Smooth muscle cell (in vitro differentiated cells): ENCODE results near the gene ANKRD55. TPM values are rescaled to one million over a fixed set of nuclear protein-coding genes. Genes with fewer than 3 reads are reported as not detected.

ENCODE experiments used
- DNase-seq: peaks from one replicate; lab custom pipeline; 2025; ENCODE audit not compliant: unreplicated experiment; lab: John Stamatoyannopoulos, UW
- H2AFZ ChIP-seq: fragments of 200-600 bp; sonication (generic); 2 replicates; pipeline ENCODE4 v1.6.0; 2016; ENCODE audit warnings: antibody characterized with exemption, low read depth, mild to moderate bottlenecking
- H3F3A ChIP-seq: fragments of 200-600 bp; sonication (generic); 2 replicates; pipeline ENCODE4 v1.6.0; 2017; ENCODE audit warnings: antibody characterized with exemption, low read depth
- H3K27ac ChIP-seq: fragments of 200-600 bp; sonication (generic); 2 replicates; pipeline ENCODE4 v1.5.1; 2016; ENCODE audit warnings: low read depth, mild to moderate bottlenecking
- H3K27me3 ChIP-seq: fragments of 200-600 bp; sonication (generic); 2 replicates; pipeline ENCODE4 v1.6.1; 2016; ENCODE audit warnings: low read depth, mild to moderate bottlenecking
- H3K36me3 ChIP-seq: fragments of 200-600 bp; sonication (generic); 2 replicates; pipeline ENCODE4 v1.5.1; 2016; ENCODE audit warnings: low read depth
- H3K4me1 ChIP-seq: fragments of 200-600 bp; sonication (generic); 2 replicates; pipeline ENCODE4 v1.5.1; 2016; ENCODE audit warnings: low read depth
- H3K4me2 ChIP-seq: fragments of 200-600 bp; sonication (generic); 2 replicates; pipeline ENCODE4 v1.6.0; 2016; ENCODE audit warnings: mild to moderate bottlenecking
- H3K4me3 ChIP-seq: fragments of 200-600 bp; sonication (generic); 2 replicates; pipeline ENCODE4 v1.5.1; 2016; ENCODE audit warnings: mild to moderate bottlenecking
- H3K79me2 ChIP-seq: fragments of 200-600 bp; sonication (generic); 2 replicates; pipeline ENCODE4 v1.6.0; 2016; ENCODE audit warnings: low read depth, mild to moderate bottlenecking
- H3K9ac ChIP-seq: fragments of 200-600 bp; sonication (generic); 2 replicates; pipeline ENCODE4 v1.6.0; 2016; ENCODE audit warnings: low read depth
- H3K9me3 ChIP-seq: fragments of 200-600 bp; sonication (generic); replicated peaks from 2 replicates; pipeline ENCODE4 v1.5.1; 2016; ENCODE audit warnings: low read depth
- H4K20me1 ChIP-seq: fragments of 200-600 bp; sonication (generic); 2 replicates; pipeline ENCODE4 v1.6.0; 2016; ENCODE audit warnings: low read depth
- CTCF ChIP-seq: fragments of 200-600 bp; sonication (generic); IDR thresholded peaks from 2 replicates; pipeline ENCODE4 v1.5.1; 2017; ENCODE audit warnings: borderline replicate concordance, mild to moderate bottlenecking, antibody characterized with exemption; ENCODE audit not compliant: insufficient read depth, poor library complexity, severe bottlenecking
- WGBS: methylation state at CpG from one replicate; pipeline ENCODE4 v1.1.7; 2016; ENCODE audit warnings: low lambda C conversion rate; 5-methylcytosine and 5-hydroxymethylcytosine counted together
- polyA plus RNA-seq: library from polyadenylated mRNA; unstranded; fragments of >200 nt; fragmentation: Nextera tagmentation; extraction: Ambion mirVana; gene quantifications from 2 replicates; pipeline ENCODE4 v1.2.1, GENCODE V29; 2016
- total RNA-seq: library from RNA; depleted of rRNA; stranded (reverse); fragments of >200 nt; gene quantifications from 2 replicates; pipeline ENCODE4 v1.2.3, GENCODE V29; 2014

Gene ANKRD55
- total and polyA plus RNA-seq, 2 experiments from 2014 or later = 1.1 to 1.7 TPM

- H3F3A ChIP-seq = peaks cover 4% of the 10 kb centered on the region
- no peaks in the 10 kb centered on the region for H3K4me1 ChIP-seq
- H3K4me3 ChIP-seq = no peak overlapping the region
- no peak for TF ChIP-seq CTCF
- H4K20me1 ChIP-seq = no peaks in the 10 kb centered on the region
- WGBS = 97% methylated on average over 4 of the region's 4 CpGs
- H3K27me3 ChIP-seq = no peaks in the 10 kb centered on the region
- no peak overlapping the region for H3K27ac ChIP-seq
- peaks cover 8% of the 10 kb centered on the region for H3K9me3 ChIP-seq
- no peak for DNase-seq
- no peak overlapping the region for H2AFZ ChIP-seq
- no peak overlapping the region for H3K9ac ChIP-seq
- no peaks in the 10 kb centered on the region for H3K36me3 ChIP-seq
- no peak overlapping the region for H3K4me2 ChIP-seq
- H3K79me2 ChIP-seq = no peaks in the 10 kb centered on the region
These were observed 20.8 kb downstream of the ANKRD55 start for GRCh38 chr5:56212130-56212879.

GRCh38 chr5:56211298-56211865 lies 21.7 kb downstream of the ANKRD55 start:
- no peak overlapping the region for H2AFZ ChIP-seq
- H3K4me3 ChIP-seq = no peak overlapping the region
- no peak overlapping the region for H3K9ac ChIP-seq
- 53% methylated on average over 2 of the region's 2 CpGs for WGBS
- peak overlapping the region; percentile 25 for H3K4me2 ChIP-seq
- no peak for DNase-seq
- no peaks in the 10 kb centered on the region for H3K4me1 ChIP-seq
- no peak for TF ChIP-seq CTCF
- no peak overlapping the region for H3K27ac ChIP-seq
- no peaks in the 10 kb centered on the region for H3K36me3 ChIP-seq
- no peaks in the 10 kb centered on the region for H4K20me1 ChIP-seq
- no peaks in the 10 kb centered on the region for H3K79me2 ChIP-seq
- H3K27me3 ChIP-seq = no peaks in the 10 kb centered on the region
- H3K9me3 ChIP-seq = no peaks in the 10 kb centered on the region
- H3F3A ChIP-seq = peaks cover 4% of the 10 kb centered on the region

GRCh38 chr5:56208681-56209080 lies 24.4 kb downstream of the ANKRD55 start:
- Histone ChIP-seq H3K27me3 (no peaks in the 10 kb centered on the region), H3K9me3 (no peaks in the 10 kb centered on the region), H3K9ac (no peak overlapping the region), H3K36me3 (no peaks in the 10 kb centered on the region), H3F3A (peaks cover 4% of the 10 kb centered on the region), H2AFZ (no peak overlapping the region), H3K27ac (no peak overlapping the region), H4K20me1 (no peaks in the 10 kb centered on the region), H3K4me3 (no peak overlapping the region), H3K4me1 (no peaks in the 10 kb centered on the region), H3K79me2 (no peaks in the 10 kb centered on the region), H3K4me2 (no peak overlapping the region)
- 97% methylated on average over 9 of the region's 9 CpGs for WGBS
- no peak for DNase-seq
- TF ChIP-seq CTCF = no peak
